PC-3 (cell line): ENCODE data around the gene QPRT. TPM values are rescaled to one million over a fixed set of nuclear protein-coding genes. Genes with fewer than 3 reads are reported as not detected.
"Not testable (repeated sequence)": the region's sequence is repeated elsewhere in the genome, so short reads cannot be mapped to it uniquely, and the experiment has no call there.

Experiments
- ATAC-seq: fragments of 200-7000 bp; cut with Tn5 transposase; 2 replicates; pipeline ENCODE4 v1.9.1; 2020; ENCODE audit warnings: mild to moderate bottlenecking, moderate library complexity
- BruUV-seq: library from RNA; stranded (reverse); fragments of 400-500 nt; replicated peaks from 2 replicates; lab custom pipeline; 2021; lab: Mats Ljungman, UMichigan
- CTCF ChIA-PET: fragments of 300-600 bp; sonication (Branson Sonifier 250); formaldehyde crosslinking; loops from one replicate; lab custom pipeline; 2022; ENCODE audit warnings: antibody characterized with exemption; lab: Charles Lee
- POLR2A ChIA-PET: fragments of 300-600 bp; sonication (Branson Sonifier 250); formaldehyde crosslinking; loops from one replicate; lab custom pipeline; 2022; ENCODE audit warnings: antibody characterized with exemption; ENCODE audit not compliant: unreplicated experiment; lab: Charles Lee
- DNase-seq: peaks from one replicate; pipeline ENCODE4 v3.0.0-alpha.2; 2015
- H2AFZ ChIP-seq: fragments of 300-600 bp; sonication (generic); 2 replicates; pipeline ENCODE4 v1.6.0; 2016; ENCODE audit warnings: antibody characterized with exemption, low read length
- H3F3A ChIP-seq: fragments of 300-600 bp; sonication (generic); one replicate; pipeline ENCODE4 v1.6.0; 2017; ENCODE audit warnings: antibody characterized with exemption, low read length, control low read depth, mild to moderate bottlenecking; ENCODE audit not compliant: unreplicated experiment
- H3K27ac ChIP-seq: fragments of 300-600 bp; sonication (generic); 2 replicates; pipeline ENCODE4 v1.5.1; 2016; ENCODE audit warnings: mild to moderate bottlenecking, low read length
- H3K27me3 ChIP-seq: fragments of 300-600 bp; sonication (generic); 2 replicates; pipeline ENCODE4 v1.6.1; 2016; ENCODE audit warnings: low read length, mixed read lengths
- H3K36me3 ChIP-seq: fragments of 300-600 bp; sonication (generic); 2 replicates; pipeline ENCODE4 v1.6.1; 2016; ENCODE audit warnings: low read depth, mixed run types, low read length, mixed read lengths
- H3K4me1 ChIP-seq: fragments of 300-600 bp; sonication (generic); 2 replicates; pipeline ENCODE4 v1.5.1; 2016; ENCODE audit warnings: low read length; ENCODE audit not compliant: insufficient read depth
- H3K4me2 ChIP-seq: fragments of 300-600 bp; sonication (generic); 2 replicates; pipeline ENCODE4 v1.6.0; 2016; ENCODE audit warnings: low read length
- H3K4me3 ChIP-seq: fragments of 300-600 bp; sonication (generic); 2 replicates; pipeline ENCODE4 v1.5.1; 2016; ENCODE audit warnings: mild to moderate bottlenecking, low read length, mixed read lengths
- H3K79me2 ChIP-seq: fragments of 300-600 bp; sonication (generic); 2 replicates; pipeline ENCODE4 v1.6.1; 2017; ENCODE audit warnings: low read length, mixed read lengths
- H3K9ac ChIP-seq: fragments of 300-600 bp; sonication (generic); 2 replicates; pipeline ENCODE4 v1.6.0; 2016; ENCODE audit warnings: mild to moderate bottlenecking, low read length
- H3K9me2 ChIP-seq: fragments of 300-600 bp; sonication (generic); replicated peaks from 2 replicates; pipeline ENCODE4 v1.6.1; 2016; ENCODE audit warnings: mixed run types, low read length, mixed read lengths
- H3K9me3 ChIP-seq: fragments of 300-600 bp; sonication (generic); 2 replicates; pipeline ENCODE4 v1.6.1; 2016; ENCODE audit warnings: low read length, mixed read lengths
- H4K20me1 ChIP-seq: fragments of 300-600 bp; sonication (generic); 2 replicates; pipeline ENCODE4 v1.6.1; 2016; ENCODE audit warnings: low read length, mixed read lengths
- EZH2 ChIP-seq: fragments of 300-600 bp; sonication (generic); IDR thresholded peaks from one replicate; pipeline ENCODE4 v1.6.1; 2017; ENCODE audit warnings: antibody characterized with exemption, mild to moderate bottlenecking, low read length; ENCODE audit not compliant: unreplicated experiment
- EZH2phosphoT487 ChIP-seq: fragments of 300-600 bp; sonication (generic); IDR thresholded peaks from 2 replicates; pipeline ENCODE4 v1.6.1; 2018; ENCODE audit warnings: mild to moderate bottlenecking, antibody characterized with exemption, low read length, borderline replicate concordance
- intact Hi-C: fragments of 100-400 bp; cut with micrococcal nuclease; formaldehyde crosslinking; loops from 2 replicates; pipeline ENCODE4 v1.9.0; 2023
- total RNA-seq: library from RNA; depleted of rRNA; stranded (reverse); fragments of >200 nt; gene quantifications from 2 replicates; pipeline ENCODE4 v1.2.3, GENCODE V29; 2014
- TF ChIP-seq, protein P1 (sequence below): fragments of 300-600 bp; sonication (generic); conservative IDR thresholded peaks from 2 replicates; pipeline ENCODE4 v1.5.1; 2017; ENCODE audit warnings: antibody characterized with exemption, low read depth, mild to moderate bottlenecking, low read length

Gene QPRT
- total RNA-seq, 1 experiment from 2014 or later: 0.22 TPM

GRCh38 chr16:29744541-29745101 is 65.6 kb downstream of the QPRT start:
- no peak overlapping the region for H3K4me3 ChIP-seq
- no peak for TF ChIP-seq EZH2
- no peak for TF ChIP-seq EZH2phosphoT487
- TF ChIP-seq, protein P1, sequence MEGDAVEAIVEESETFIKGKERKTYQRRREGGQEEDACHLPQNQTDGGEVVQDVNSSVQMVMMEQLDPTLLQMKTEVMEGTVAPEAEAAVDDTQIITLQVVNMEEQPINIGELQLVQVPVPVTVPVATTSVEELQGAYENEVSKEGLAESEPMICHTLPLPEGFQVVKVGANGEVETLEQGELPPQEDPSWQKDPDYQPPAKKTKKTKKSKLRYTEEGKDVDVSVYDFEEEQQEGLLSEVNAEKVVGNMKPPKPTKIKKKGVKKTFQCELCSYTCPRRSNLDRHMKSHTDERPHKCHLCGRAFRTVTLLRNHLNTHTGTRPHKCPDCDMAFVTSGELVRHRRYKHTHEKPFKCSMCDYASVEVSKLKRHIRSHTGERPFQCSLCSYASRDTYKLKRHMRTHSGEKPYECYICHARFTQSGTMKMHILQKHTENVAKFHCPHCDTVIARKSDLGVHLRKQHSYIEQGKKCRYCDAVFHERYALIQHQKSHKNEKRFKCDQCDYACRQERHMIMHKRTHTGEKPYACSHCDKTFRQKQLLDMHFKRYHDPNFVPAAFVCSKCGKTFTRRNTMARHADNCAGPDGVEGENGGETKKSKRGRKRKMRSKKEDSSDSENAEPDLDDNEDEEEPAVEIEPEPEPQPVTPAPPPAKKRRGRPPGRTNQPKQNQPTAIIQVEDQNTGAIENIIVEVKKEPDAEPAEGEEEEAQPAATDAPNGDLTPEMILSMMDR: no peak
- CTCF ChIA-PET: no interaction called here
- H3K9me2 ChIP-seq: no peaks in the 10 kb centered on the region
- no peaks in the 10 kb centered on the region for H3K4me1 ChIP-seq
- ATAC-seq (no peak), DNase-seq (no peak)
- H3F3A ChIP-seq: no peaks in the 10 kb centered on the region
- H3K9ac ChIP-seq: no peak overlapping the region
- intact Hi-C loops: no loop called here
- H3K79me2 ChIP-seq: no peaks in the 10 kb centered on the region
- POLR2A ChIA-PET: no interaction called here
- no peak overlapping the region for H3K4me2 ChIP-seq
- no peaks in the 10 kb centered on the region for H3K36me3 ChIP-seq
- no peaks in the 10 kb centered on the region for H3K9me3 ChIP-seq
- no peak overlapping the region for H2AFZ ChIP-seq
- H3K27ac ChIP-seq: no peak overlapping the region
- H3K27me3 ChIP-seq: no peaks in the 10 kb centered on the region
- BruUV-seq: no TSS peak
- H4K20me1 ChIP-seq: no peaks in the 10 kb centered on the region

- Histone ChIP-seq H3K79me2 (no peaks in the 10 kb centered on the region), H3K4me3 (no peak overlapping the region), H3K27me3 (no peaks in the 10 kb centered on the region), H3K4me2 (no peak overlapping the region), H4K20me1 (no peaks in the 10 kb centered on the region), H2AFZ (no peak overlapping the region), H3K9me3 (no peaks in the 10 kb centered on the region), H3K9ac (no peak overlapping the region), H3K27ac (no peak overlapping the region), H3K9me2 (no peaks in the 10 kb centered on the region), H3F3A (no peaks in the 10 kb centered on the region), H3K4me1 (no peaks in the 10 kb centered on the region), H3K36me3 (no peaks in the 10 kb centered on the region)
- DNase-seq (no peak), ATAC-seq (no peak)
- no peak for TF ChIP-seq EZH2
- TF ChIP-seq, protein P1: no peak
- no peak for TF ChIP-seq EZH2phosphoT487
- intact Hi-C loops: no loop called here
- CTCF ChIA-PET: no interaction called here
- no TSS peak for BruUV-seq
- POLR2A ChIA-PET: no interaction called here
Observed at GRCh38 chr16:29745121-29745852, 66.3 kb downstream of the QPRT start.

GRCh38 chr16:29745853-29746345 is 66.9 kb downstream of the QPRT start, which contains the start of gene C16orf54:
TSS of gene C16orf54 (minus strand) at chr16:29745990. CDS start at chr16:29744951, 1,039 bp downstream.
- POLR2A ChIA-PET: no interaction called here
- Histone ChIP-seq H3K27me3 (no peaks in the 10 kb centered on the region), H3K4me3 (no peak within 1 kb of the TSS), H3K4me2 (no peak within 1 kb of the TSS), H3K9ac (no peak within 1 kb of the TSS), H3F3A (no peaks in the 10 kb centered on the region), H3K27ac (no peak within 1 kb of the TSS), H3K9me3 (no peaks in the 10 kb centered on the region), H3K79me2 (no peaks in the 10 kb centered on the region), H4K20me1 (no peaks in the 10 kb centered on the region), H2AFZ (no peak within 1 kb of the TSS), H3K4me1 (no peaks in the 10 kb centered on the region), H3K9me2 (no peaks in the 10 kb centered on the region), H3K36me3 (no peaks in the 10 kb centered on the region)
- DNase-seq: no peak
- BruUV-seq: no TSS peak
- intact Hi-C loops: no loop called here
- ATAC-seq: no peak
- CTCF ChIA-PET: no interaction called here
- TF ChIP-seq, protein P1: no peak
- no peak for TF ChIP-seq EZH2phosphoT487
- no peak for TF ChIP-seq EZH2

DNA sequence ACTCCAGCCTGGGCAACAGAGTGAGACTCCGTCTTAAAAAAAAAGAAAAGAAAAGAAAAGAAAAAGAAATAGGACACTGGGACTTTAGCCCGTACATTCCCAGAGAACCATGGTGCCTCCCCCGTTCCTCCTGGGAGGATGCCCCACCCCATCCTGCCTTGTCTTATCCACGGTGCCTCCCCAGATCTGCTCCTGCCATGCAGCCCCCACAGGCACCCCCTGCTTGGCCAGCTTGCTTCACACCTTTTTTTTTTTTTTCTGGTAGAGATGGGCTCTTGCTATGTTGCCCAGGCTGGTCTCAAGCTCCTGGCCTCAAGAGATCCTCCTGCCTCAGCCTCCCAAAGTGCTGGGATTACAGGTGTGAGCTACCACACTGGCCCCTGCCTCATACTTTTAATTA is 67.5 kb downstream of the QPRT start:
- H3K4me2 ChIP-seq, H3K9me2 ChIP-seq, H3F3A ChIP-seq, ATAC-seq, BruUV-seq, H2AFZ ChIP-seq, H3K36me3 ChIP-seq, H3K9me3 ChIP-seq, H3K27me3 ChIP-seq, POLR2A ChIA-PET, intact Hi-C loops, CTCF ChIA-PET, H4K20me1 ChIP-seq, H3K27ac ChIP-seq, H3K79me2 ChIP-seq, H3K9ac ChIP-seq, DNase-seq, H3K4me3 ChIP-seq, H3K4me1 ChIP-seq: not testable (repeated sequence)
